ENCODE results near the gene SLC27A5.

SLC27A5 gene

GRCh38 chr19:58536852-58537798, 25.3 kb upstream of the SLC27A5 start:
- peak in 1 of 10 donors; percentile 24 for DNase-seq
- intact Hi-C loops (cut with DNase I) = no loop called here

GRCh38 chr19:58535857-58536256, 24.1 kb upstream of the SLC27A5 start:
- DNase-seq = no peak
- intact Hi-C loops (cut with DNase I) = no loop called here

- DNase-seq = peak in 2 of 10 donors; percentile 10 to 23
- intact Hi-C loops (cut with DNase I) = no loop called here
These were observed 19.4 kb upstream of the SLC27A5 start for GRCh38 chr19:58531034-58531840.

- intact Hi-C loops (cut with DNase I) = no loop called here
- DNase-seq = no peak
These were observed 17.6 kb upstream of the SLC27A5 start for GRCh38 chr19:58529405-58529804.

GRCh38 chr19:58522709-58523108, 10.9 kb upstream of the SLC27A5 start:
- intact Hi-C loops (cut with DNase I) = no loop called here
- peak in 2 of 10 donors; percentile 3 to 60 for DNase-seq

GRCh38 chr19:58521651-58522050, 9.9 kb upstream of the SLC27A5 start:
- DNase-seq = peak in 1 of 10 donors; percentile 4
- intact Hi-C loops (cut with DNase I) = no loop called here

- intact Hi-C loops (cut with DNase I) = no loop called here
- no peak for DNase-seq
These were observed 8.4 kb upstream of the SLC27A5 start for GRCh38 chr19:58520257-58520599.

- intact Hi-C loops (cut with DNase I) = loop anchor here (2.0 kb wide), 1 partner anchor 79 kb away; the partner anchor contains the start of gene ZNF132
- peak; percentile 87 to 99 (median 92) for DNase-seq
These were observed 7.8 kb upstream of the SLC27A5 start, which contains the start of gene ZBTB45 for GRCh38 chr19:58519355-58520256. ZBTB45 (minus strand) TSS chr19:58519810; CDS start chr19:58517673, 2,137 bp downstream.

GRCh38 chr19:58519087-58519354, 7.2 kb upstream of the SLC27A5 start:
- intact Hi-C loops (cut with DNase I) = loop anchor here (2.0 kb wide), 1 partner anchor 78 kb away; the partner anchor contains the start of gene ZNF132
- peak; percentile 37 to 92 (median 58) for DNase-seq

GRCh38 chr19:58518256-58519086, 6.7 kb upstream of the SLC27A5 start:
- intact Hi-C loops (cut with DNase I) = loop anchor here (2.0 kb wide), 1 partner anchor 78 kb away; the partner anchor contains the start of gene ZNF132
- DNase-seq = peak in 2 of 10 donors; percentile 59 to 61

GRCh38 chr19:58516964-58517833, 5.4 kb upstream of the SLC27A5 start:
- intact Hi-C loops (cut with DNase I) = no loop called here
- peak in 2 of 10 donors; percentile 67 to 78 for DNase-seq

- intact Hi-C loops (cut with DNase I) = no loop called here
- peak in 2 of 10 donors; percentile 49 to 74 for DNase-seq
These were observed 4.5 kb upstream of the SLC27A5 start for GRCh38 chr19:58516246-58516836.

- intact Hi-C loops (cut with DNase I) = no loop called here
- DNase-seq = no peak
These were observed 3.5 kb upstream of the SLC27A5 start for GRCh38 chr19:58515259-58515658.

- no peak for DNase-seq
- intact Hi-C loops (cut with DNase I) = no loop called here
These were observed 2.8 kb upstream of the SLC27A5 start for GRCh38 chr19:58514564-58515022.

- peak; percentile 74 to 99 (median 88) for DNase-seq
- intact Hi-C loops (cut with DNase I) = no loop called here
These were observed 2.1 kb upstream of the SLC27A5 start for GRCh38 chr19:58513694-58514563.

GRCh38 chr19:58513213-58513693, 1.5 kb upstream of the SLC27A5 start:
- intact Hi-C loops (cut with DNase I) = no loop called here

More at GRCh38 chr19:58513213-58513693, 1.5 kb upstream of the SLC27A5 start:
- DNase-seq = peak in 1 of 10 donors; percentile 79

All from posterior cingulate gyrus (tissue), 11 donors.